Measurements from ENCODE around the gene EFCAB6.

Gene EFCAB6

DNA sequence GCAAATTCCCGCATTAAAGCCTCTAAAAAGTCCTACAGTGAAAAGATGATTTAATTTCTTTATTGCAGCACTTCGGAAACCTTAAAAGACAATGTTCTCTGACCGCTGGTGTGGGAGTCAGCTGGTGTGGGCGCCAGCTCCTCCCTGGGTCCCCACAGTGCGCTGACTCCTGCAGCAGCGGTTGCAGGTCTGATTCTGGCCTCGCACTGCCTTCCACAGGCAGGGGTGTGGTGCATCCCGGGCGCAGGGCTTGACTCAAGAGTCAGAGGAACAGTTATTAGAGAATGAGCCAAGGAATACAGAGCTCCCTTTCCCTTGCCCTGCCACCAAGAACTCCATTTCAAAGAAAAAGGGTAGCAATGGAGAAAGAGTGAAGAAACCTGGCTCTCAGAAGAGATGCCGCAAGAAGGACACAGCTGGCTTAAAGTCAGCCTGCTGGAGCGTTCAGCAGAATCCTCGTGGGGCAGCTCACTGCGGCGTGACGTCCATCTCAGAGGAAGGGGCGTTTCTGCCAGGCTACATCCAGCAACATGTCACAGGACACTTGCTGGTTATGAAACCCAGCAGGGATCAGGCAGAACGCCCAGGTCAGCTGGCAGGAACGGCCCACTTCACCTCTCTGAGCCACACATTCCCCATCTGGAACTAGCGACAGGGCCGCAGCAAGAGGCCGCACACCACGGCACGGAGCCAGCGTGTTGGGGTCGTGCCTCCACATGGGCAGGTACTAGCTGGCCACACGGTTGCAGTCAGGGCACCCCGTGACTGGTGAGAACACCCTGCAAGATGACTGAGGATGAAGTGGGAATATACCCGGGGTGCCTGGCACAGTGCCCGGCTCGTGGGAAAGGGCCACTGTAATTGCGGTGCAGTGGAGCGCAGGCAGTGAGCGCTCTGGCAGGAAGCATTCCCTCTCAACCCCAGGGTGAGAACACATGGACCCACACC lies 18.1 kb upstream of the EFCAB6 start:
- peak; percentile 5 for DNase-seq

DNA sequence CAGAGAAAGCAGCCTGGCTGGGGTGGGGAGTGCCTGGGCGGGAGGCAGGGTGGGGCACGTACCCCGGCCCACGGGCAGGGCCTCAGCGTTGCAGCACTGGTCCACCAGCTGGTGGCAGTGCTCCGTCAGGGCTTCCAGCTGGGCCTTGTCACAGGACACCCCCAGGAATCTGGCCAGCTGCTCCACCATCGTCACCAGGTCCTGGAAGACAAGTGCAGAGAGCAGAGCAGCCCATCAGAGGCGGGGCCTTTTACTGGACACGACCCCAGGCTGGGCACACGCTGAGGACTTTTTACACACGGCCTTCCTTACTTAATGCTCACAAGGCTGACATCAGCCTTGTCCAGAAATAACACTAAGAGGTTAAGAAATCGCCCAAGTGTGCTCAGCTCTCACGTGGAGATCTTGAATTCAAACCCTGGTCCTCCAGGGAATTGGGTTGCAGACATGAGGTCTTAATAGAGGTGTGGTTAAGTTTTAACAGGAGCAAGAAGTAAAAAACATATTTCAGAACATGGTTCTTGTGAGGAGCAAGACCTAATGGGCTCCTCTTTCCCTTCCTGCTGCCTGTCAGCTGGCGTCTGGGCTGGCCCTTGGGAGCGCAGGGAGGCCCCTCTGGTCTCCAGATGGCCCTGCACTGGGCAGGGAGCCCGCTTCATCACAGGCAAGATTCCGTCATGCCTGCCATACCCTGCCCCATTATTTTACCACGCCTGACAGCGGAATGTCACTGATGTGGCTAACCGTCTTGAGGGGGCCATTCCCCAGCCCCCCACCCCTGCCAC lies 17.1 kb upstream of the EFCAB6 start:
- peak; percentile 17 for DNase-seq

DNA sequence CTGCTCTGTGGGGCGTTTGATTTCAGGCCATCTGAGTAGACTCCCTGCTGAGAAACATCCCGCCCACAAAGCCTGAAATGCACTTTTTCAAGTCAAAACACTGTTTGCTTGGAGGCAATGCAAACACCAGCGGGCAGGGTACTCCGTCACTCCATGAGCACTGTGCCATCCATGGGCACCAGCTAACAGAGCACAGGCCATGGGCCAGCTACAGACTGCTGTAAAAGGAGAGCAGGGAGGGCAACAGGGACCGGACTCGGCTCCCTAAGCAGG lies 16.6 kb upstream of the EFCAB6 start:
- no peak for DNase-seq

DNA sequence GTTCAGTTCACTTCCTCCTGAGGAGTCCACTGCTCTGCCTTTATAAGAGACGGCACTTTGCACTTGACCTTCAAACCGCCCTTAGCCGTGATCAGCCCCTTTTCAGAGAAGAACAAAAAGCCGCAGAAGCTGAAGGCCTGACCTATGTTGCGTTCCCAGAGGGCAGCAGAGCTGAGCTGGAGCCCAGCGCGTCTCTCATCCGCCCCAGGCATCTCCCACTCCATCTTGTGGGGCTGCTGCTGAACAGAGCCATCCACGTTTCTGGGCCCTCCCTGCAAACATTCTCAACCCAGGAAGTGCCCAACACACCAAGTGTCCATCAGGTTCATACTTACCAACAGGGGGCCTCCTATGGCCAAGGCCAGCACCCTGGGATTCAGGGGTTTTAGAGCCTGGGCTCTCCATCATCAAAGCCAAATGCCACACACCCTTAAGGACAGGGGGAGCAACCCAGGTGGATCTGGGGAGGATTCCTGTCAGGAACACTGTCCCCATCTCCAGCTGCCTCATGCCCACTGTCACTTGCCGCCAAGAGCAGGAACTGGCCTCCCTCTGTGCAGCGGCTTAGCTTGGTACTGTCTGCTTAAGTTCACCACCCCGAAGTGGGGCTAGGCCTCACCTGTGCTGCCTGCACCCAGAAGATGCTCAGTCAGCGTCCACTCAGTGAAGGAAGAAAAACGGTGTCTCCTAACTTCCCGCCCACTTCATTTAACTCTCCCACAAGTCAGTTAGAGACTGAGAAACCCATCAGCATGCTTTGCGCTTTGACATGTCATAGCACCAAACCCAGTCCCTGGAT lies 16.0 kb upstream of the EFCAB6 start:
- DNase-seq = no peak

DNA sequence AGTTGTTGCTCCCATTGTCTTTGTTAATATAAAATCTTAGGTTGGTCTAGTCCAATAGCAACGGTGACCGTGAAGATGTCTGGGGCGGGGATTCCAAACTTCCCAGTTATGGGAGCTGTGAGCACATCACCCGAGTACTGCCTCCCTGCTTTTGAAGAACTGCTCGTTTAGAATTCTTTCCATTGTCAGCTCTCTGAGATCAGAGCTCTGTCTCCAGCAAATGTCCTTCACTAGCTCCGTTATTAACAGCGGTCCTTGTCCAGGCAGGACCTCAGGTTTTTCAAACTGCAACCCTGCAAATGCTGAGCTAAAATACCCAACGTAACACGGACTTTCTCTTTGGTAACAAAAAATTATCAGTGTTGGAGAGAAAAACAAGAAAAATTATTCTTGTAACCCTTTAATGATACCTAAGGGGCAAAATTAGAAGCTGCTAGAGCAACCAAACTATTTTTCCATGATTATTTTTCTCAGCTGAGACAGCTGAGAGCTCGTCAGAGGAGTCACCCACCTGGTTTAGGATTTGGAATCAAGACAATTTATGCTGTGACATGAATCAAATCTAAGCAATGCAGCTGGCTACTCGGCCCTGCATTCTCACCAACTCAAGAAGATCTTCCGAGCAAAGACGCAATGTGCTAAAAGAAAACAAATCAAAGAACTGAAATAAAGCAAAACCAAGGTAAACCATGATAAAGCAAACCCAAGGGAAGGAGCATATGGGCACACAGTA lies 15.1 kb upstream of the EFCAB6 start:
- DNase-seq = no peak

DNA sequence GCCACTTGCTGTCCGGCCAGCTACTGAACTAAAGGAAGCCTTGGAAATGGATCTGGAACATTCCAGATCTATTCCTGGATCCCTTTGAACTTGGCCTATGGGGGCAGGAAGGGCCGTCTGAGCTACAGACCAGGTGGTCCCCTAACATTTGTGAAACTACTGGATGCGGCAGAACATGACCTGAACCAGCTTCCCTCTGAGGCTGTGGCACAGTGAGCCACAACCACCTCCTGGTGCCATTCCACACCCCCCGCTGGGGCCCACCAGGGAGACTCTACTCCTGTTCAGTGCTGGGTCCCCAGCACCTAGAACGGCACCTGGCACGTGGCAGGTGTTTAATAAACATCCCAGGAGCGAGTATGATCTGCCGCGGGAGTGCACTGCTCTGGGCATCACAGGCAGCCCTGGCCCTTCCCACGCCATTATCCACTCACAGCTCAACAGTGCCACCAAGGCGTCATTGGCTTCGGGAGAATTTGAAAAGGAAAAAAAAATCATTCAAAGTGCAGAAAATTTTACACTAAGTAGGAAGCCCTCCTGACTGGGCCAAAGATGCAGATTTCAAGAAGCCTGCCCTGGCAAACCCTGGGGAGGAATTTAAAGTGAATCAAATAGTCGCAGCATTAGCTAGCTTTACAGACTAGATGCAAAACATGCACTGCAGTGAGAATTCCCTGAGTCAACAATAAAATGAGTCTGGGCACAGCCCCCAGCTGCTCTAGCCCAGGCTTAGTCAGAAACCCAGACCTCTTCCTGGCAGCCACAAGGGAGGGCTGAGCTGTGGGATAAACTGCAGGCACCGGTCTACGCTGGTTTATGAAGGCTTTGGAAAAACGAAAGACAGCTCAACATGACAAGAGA lies 14.3 kb upstream of the EFCAB6 start:
- DNase-seq = no peak

DNA sequence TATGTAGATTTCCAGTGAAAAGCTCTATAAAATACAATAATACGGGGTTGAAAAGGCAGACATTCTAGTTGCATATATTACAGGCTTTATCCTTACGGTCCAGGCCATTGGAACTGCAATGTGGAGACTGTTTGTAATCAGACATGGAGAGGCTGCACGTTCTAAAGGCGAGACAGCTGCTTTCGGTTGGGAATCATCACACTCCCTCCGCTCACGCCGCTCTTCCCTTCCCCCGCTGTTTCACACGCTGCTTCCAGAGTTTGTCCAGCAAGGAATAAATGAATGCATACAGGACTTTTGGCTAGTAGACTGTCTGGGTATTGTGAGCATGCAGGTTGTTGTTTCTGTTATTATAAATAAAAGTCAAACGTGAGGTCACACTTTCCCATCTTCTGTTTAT lies 13.5 kb upstream of the EFCAB6 start:
- DNase-seq = no peak

DNA sequence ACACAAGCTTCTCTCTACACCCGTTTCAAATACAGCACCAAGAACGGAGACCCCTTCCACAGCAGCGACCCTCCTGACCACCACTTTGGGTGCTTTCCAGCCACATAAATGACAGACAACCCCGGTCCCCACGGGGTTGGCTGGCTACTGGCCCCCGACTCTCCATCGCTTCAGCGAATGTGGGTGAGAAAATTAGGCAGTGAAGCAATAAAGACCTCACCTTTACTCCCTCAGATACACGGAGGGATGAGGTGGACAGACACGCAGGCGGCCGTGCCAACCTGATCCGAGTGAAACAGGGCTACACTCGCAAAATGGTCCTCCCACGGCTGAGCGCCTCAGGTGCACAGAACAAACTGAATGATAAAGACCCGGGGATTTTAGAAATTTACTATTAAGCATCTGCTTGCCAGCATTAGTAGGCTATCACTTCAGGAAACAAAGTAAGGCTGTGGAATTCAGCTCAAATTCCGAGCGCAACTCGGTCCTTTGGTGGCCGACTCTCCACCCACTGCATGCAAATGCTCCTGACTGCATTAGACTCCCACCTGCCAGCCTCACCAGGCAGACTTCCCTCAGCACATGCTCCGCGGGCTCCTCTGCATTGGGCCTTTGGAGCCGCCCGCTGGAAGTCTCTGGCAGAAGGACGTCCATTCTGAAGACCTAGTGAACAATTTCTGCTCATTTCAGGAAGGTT lies 12.8 kb upstream of the EFCAB6 start:
- DNase-seq = no peak

DNA sequence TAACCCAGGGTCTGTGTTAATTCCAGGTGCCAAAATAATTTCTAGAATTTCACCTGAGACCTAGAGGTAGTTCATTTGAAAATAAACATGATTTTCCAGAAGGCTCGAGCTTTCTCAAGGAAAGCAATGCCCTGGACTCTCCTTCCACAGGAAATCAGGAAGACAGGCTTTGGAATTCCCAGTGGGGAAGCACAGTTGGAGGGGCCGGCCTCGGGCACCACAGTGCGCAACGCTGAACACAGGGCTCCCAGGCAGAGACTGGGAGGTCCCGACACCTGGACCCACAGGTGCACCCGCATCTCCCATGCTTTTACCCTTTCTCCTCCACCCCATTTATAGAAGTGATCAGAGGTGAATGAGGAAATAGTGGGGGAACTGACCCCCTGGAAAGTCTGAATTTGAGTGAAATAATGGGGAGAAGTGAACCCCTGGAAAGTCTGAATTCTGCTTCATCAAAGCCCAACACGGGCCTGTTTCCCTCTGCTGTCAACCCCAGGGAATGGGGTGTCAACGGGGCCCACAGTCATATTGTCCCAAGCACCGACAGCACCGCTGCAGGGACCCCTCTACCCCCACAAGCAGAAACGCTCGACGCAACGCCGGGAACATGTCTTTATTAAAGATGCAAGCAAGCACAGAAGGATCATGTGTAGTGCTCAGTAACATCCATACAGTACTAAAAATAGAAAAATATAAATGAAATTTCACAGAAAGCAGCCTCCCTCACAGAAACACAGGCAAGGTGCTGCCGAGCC lies 12.0 kb upstream of the EFCAB6 start:
- no peak for DNase-seq

DNA sequence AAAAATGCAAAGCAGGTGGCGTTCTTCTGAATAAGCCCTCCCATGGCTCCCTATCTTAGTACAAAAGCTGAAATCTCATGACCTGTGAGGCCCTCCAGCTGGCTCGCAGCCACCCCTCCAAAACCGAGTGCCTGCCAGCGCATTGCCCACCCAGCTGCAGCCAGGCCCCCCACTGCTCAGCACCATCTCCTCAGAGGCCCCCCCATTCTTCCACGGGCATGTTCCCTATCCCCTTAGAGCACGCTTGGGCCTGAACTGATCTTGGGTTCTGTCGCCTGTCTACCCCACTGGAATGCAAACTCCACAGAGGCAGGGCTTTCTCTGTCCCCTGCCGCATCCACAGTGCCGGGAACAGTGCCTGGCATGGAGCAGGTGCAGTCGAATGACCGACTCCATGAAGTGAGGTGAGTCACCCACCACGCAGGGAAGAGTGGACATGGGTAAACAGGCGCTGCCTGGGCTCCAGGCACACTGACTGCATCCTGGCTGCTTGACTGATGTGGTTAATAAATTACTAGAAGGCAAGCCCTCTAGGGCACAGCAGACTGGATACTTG lies 11.3 kb upstream of the EFCAB6 start:
- DNase-seq = no peak

DNA sequence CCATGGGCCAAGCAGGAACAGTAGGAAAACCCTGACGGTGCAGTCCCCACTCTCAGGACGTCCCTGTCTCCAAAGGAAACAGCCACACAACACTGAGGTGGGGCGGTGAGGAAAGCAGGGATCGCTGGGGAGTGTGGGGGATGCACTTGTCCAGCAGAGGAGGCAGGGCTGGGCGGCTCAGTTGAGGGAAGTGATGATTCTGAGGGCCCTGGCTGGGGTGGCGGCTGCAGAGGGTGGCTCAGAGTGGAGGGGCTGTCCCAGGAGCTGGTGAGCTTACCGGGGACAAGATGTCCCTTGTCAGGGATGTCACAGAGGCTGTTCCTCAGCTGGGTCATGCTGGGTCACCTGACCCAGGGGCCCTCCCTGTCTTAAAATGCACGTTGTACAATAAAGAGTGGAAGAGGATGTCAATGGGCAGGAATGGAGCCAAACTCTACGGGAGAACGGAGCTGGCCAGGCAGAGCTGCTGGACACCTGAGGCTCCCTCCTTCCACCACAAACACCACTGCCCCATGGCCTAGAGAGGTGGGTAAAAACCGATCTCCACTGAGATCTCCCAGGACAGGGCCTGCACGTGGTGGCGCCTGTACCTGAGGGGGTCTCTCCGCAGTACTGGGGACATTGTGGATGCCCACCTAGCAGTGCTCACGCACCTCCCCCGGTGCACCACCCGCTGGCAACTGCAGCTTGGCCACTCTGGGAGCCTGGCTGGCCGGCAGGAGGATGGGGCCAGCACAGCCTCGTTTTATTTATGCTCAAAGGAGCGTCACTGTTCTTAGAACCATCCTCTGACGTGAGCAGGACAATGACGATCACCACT lies 9.7 kb upstream of the EFCAB6 start:
- no peak for DNase-seq

DNA sequence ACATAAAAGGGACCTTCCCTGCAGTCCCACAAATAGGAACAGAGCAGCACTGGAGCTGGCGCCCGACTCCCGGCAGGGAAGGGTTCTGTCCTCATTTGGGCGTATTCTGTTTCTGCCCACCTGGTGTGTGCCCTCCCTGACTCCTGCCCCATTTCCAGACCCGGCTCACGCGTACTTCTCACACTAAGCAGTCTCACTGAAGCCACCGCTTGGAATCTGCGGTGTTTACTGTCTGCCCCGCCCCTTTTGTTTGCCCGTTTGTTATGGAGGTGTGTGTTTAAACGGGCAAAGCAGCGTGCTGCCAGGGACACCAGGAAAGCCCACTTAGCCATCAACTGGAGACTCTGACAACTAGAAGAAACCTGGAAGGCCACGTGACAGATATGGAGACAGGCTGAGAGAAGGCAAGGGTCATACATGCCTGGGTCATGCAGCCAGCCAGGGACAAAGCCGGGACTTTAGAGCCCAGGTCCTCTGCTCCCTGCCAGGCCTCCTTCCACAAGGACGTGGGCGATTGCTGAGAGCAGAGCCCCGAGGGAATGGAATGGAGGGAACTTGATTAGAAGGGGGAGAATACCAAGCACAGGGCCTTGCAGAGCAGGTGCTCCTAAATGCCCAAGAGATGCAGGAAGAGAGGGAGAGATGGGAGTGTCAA lies 8.7 kb upstream of the EFCAB6 start:
- DNase-seq = no peak

DNA sequence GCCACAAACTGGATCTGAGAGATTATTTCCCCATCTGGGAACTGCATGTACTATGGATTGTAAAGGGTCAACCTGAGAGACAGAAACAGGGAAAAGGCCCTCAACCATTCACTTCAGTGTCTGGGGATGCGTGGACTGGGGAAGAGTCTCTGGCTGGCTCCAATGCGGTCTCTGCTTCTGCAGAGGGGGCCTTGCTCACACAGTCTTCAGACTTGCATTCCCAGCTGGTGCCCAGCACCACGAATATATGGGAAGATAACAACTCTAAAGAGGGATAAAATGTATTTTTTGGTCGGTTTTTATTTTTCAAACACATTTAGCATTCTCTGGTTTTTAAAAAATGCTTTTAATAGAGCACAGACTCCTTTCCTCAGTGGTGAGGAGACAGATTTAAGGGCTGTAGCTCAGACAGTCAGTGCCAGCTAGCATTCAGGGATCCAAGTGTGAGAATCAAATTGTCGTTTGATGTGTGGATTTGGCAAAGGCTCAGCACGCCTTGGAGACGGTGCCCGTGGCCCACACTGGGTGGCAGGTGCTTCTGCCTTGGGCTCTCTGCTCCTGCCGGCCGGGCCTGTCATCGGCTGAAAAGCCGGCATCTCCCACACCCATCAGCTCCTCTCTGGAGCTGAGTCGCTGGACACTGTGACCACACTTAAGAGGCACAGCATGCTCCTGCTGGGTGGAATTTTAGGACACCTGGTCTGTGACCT lies 8.0 kb upstream of the EFCAB6 start:
- DNase-seq = no peak

DNA sequence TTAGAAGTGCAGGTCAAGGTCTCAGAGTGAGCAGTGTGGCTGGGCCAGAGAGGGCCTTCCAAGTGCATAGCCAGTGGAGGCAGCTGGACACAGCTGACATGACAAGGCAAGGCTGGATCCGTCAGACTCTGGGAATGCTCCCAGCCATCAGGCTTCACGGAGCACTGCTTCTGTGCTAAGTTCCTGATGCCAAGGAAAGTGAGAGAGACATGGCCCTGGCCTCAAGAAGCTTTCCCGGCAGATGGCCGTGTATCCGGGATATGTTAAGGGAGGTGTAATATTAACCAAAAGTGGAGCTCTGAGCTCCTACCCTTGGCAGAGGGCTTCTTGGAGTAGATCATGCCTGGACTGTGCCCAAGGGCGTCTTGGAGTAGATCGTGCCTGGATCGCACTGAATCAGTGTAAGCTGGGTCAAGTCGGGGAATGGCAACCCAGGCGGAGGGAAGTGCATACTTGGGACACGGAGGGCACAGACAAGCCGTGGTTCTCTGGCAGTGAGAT lies 7.4 kb upstream of the EFCAB6 start:
- DNase-seq = no peak

DNA sequence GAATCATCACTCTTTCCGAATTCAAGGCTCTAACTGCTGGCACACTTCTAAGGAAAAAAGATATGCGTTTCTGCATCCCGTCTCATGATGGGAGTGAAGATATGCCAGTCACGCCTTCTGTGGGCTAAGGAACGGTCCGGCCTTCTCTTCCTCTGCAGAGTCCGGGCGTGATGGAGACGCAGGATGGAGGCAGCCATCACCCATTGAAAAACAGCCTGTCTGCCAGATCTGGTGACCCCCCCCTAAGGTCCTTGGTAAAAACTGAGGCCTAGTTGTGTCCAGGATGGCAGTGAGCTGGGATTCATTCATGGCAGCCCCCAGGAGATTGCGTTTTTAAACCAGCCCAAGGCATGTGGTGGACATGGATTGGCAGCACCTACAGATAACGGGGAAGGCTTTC lies 6.9 kb upstream of the EFCAB6 start:
- DNase-seq = no peak

DNA sequence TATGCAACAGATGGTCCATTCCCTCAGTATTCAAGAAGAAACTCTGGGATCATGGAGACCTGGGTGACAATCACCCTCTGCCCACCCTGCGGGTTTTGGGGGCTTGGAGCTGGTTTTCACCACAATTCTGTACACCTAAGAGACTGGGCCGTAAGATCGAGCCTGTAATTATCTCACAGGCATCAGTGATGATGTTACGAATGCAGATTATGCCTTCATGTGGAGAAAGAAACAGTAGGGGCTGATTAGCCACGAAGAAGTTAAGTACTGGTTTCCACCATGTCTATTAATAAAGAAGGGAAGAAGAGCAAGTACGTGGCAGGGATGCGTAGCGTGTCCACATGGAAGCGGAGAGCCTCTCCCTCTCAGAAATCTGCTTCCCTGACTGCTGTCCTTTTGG lies 5.3 kb upstream of the EFCAB6 start:
- DNase-seq = no peak

DNA sequence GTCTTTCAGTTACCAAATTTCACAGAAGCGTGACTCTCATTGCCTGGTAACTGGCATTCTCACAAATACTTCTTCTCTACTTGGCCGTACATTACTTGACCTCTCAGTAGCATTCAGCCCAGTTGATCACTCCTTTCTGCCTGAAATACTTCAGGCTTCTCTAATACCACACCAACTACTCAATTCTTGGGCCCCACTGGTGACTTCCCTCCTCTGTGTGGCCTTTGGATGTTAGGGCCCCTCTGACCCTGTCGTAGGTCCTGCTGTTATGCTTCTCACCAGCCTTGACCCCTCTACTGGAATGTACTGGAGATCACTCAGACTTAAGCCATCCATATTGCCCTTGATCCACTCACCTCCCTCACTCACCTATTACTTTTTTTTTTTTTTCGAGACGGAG lies 2.2 kb upstream of the EFCAB6 start:
- no peak for DNase-seq

DNA sequence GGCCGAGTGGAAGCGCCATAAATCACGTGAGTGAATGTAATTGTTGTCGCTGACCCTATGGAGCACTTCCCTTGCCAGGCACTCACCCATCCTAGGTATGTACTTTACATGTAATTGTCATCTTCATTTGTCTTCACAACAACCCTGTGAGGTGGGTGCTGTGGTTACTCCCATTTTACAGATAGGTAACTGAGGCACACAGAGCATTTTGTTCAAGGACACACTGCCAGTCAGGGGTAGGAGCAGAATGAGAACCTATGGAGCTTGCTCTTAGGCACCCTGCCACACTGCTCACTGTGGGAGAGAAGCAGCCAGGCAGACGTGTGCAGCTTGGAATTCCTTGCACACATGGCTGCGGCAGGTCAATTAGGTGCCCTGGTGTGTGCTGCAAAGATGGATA lies 785 bp upstream of the EFCAB6 start:
- DNase-seq = no peak
